Parathyroid adenoma (tissue), 2 donors: Measurements from ENCODE around the gene R3HDML.

Experiments used
- H2AFZ ChIP-seq: fragments of 300-600 bp; sonication (generic); one replicate; pipeline ENCODE4 v1.7.0; 2017; ENCODE audit warnings: antibody characterized with exemption, mild to moderate bottlenecking
- H3K27ac ChIP-seq: fragments of 300-600 bp; sonication (generic); one replicate; pipeline ENCODE4 v1.7.0; 2017
- H3K27me3 ChIP-seq: fragments of 300-600 bp; sonication (generic); one replicate; pipeline ENCODE4 v1.7.0; 2017; ENCODE audit warnings: low read length; ENCODE audit not compliant: control insufficient read depth, insufficient read depth
- H3K36me3 ChIP-seq: fragments of 300-600 bp; sonication (generic); one replicate; pipeline ENCODE4 v1.7.0; 2017; ENCODE audit warnings: low read length; ENCODE audit not compliant: control insufficient read depth, insufficient read depth
- H3K4me1 ChIP-seq: fragments of 300-600 bp; sonication (generic); one replicate; pipeline ENCODE4 v1.7.0; 2017; ENCODE audit warnings: control low read depth
- H3K4me2 ChIP-seq: fragments of 300-600 bp; sonication (generic); one replicate; pipeline ENCODE4 v1.7.0; 2017; ENCODE audit warnings: low read length
- H3K4me3 ChIP-seq: fragments of 300-600 bp; sonication (generic); one replicate; pipeline ENCODE4 v1.7.0; 2017; ENCODE audit warnings: low read depth, low read length
- H3K79me2 ChIP-seq: fragments of 300-600 bp; sonication (generic); one replicate; pipeline ENCODE4 v1.7.0; 2017; ENCODE audit warnings: control low read depth
- H3K9ac ChIP-seq: fragments of 300-600 bp; sonication (generic); one replicate; pipeline ENCODE4 v1.7.0; 2017; ENCODE audit warnings: mild to moderate bottlenecking
- H3K9me3 ChIP-seq: fragments of 300-600 bp; sonication (generic); one replicate; pipeline ENCODE4 v1.7.0; 2017; ENCODE audit warnings: low read length; ENCODE audit not compliant: control insufficient read depth
- TF ChIP-seq, protein P1 (sequence below): fragments of 300-600 bp; sonication (generic); IDR thresholded peaks from one replicate; pipeline ENCODE4 v1.7.0; 2017; ENCODE audit warnings: antibody characterized with exemption, mild to moderate bottlenecking
- donor health status: primary hyperparathyroidism.

The R3HDML gene

DNA sequence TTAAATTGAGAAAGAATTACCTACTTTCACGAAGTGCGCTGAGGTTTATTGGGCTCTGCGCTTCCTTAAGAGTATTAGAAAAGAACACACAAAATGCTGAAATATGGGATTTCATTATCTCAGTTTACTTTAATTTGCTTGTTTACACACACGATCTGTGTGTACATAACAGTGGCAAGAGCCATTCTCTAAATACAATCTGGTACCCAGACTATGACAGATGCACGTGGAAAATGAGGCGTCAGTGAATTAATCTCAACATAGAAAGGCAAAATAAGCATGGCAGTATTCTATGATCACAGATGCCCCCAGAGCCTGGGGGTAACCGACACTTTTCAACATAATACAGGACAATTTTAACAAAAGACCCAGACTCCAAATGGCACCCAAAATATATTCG is 34.1 kb upstream of the R3HDML start:
- H3K27me3 ChIP-seq = no peaks in the 10 kb centered on the region
- peaks cover 47% of the 10 kb centered on the region for H3K79me2 ChIP-seq
- TF ChIP-seq, protein P1, sequence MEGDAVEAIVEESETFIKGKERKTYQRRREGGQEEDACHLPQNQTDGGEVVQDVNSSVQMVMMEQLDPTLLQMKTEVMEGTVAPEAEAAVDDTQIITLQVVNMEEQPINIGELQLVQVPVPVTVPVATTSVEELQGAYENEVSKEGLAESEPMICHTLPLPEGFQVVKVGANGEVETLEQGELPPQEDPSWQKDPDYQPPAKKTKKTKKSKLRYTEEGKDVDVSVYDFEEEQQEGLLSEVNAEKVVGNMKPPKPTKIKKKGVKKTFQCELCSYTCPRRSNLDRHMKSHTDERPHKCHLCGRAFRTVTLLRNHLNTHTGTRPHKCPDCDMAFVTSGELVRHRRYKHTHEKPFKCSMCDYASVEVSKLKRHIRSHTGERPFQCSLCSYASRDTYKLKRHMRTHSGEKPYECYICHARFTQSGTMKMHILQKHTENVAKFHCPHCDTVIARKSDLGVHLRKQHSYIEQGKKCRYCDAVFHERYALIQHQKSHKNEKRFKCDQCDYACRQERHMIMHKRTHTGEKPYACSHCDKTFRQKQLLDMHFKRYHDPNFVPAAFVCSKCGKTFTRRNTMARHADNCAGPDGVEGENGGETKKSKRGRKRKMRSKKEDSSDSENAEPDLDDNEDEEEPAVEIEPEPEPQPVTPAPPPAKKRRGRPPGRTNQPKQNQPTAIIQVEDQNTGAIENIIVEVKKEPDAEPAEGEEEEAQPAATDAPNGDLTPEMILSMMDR = no peak
- H3K27ac ChIP-seq = no peak overlapping the region
- H3K4me3 ChIP-seq = no peak overlapping the region
- H2AFZ ChIP-seq = no peak overlapping the region
- H3K4me1 ChIP-seq = no peaks in the 10 kb centered on the region
- H3K9ac ChIP-seq = no peak overlapping the region
- H3K9me3 ChIP-seq = no peaks in the 10 kb centered on the region
- no peaks in the 10 kb centered on the region for H3K36me3 ChIP-seq
- no peak overlapping the region for H3K4me2 ChIP-seq

DNA sequence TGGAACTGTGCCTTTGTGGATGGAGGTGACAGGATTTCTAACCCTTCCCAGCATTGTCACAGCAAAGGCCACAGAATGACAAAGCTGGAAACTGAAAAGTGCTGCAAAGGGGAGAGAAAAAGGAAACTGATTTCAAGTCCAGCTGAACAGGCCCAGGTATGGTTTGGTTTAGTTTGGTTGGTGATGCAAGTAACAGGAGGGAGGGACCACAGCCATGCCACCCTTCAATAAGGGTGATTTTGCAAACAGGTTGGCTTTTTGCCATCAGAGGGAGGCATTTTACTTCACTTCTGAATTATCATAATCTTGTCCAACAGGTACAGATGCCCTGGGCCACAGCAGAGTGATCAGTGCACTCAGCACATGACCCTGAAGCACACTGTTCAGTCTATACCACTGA is 32.5 kb upstream of the R3HDML start:
- peaks cover 47% of the 10 kb centered on the region for H3K79me2 ChIP-seq
- peaks cover 2% of the 10 kb centered on the region for H3K4me1 ChIP-seq
- TF ChIP-seq, protein P1 = no peak
- no peak overlapping the region for H2AFZ ChIP-seq
- H3K4me3 ChIP-seq = no peak overlapping the region
- no peaks in the 10 kb centered on the region for H3K27me3 ChIP-seq
- H3K9ac ChIP-seq = no peak overlapping the region
- H3K36me3 ChIP-seq = no peaks in the 10 kb centered on the region
- no peak overlapping the region for H3K4me2 ChIP-seq
- no peak overlapping the region for H3K27ac ChIP-seq
- no peaks in the 10 kb centered on the region for H3K9me3 ChIP-seq

DNA sequence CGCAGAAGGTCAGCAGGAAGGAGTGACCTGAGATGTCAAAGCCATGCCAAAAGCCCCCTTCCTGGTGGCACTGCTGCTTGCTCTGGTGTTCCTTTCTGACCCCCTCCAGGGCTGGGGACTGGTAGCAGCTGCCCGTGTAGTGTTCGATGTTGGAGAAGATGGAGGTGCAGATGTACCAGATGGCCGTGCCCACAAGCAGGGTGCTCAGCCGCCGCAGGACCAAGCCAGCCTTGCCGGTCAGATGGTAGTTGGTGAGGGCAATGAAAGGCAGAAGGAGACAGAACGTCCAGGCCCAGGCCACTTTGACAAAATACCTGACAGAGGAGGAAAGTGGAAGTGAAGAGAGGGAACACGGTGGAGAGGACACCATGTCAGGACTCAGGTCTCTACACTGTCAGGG is 29.9 kb upstream of the R3HDML start:
- Histone ChIP-seq H3K4me1 (peaks cover 8% of the 10 kb centered on the region), H3K9ac (no peak overlapping the region), H3K27me3 (no peaks in the 10 kb centered on the region), H3K36me3 (no peaks in the 10 kb centered on the region), H3K9me3 (no peaks in the 10 kb centered on the region), H3K79me2 (peaks cover 57% of the 10 kb centered on the region), H3K4me3 (no peak overlapping the region), H3K4me2 (no peak overlapping the region), H2AFZ (no peak overlapping the region), H3K27ac (no peak overlapping the region)
- TF ChIP-seq, protein P1 = no peak

DNA sequence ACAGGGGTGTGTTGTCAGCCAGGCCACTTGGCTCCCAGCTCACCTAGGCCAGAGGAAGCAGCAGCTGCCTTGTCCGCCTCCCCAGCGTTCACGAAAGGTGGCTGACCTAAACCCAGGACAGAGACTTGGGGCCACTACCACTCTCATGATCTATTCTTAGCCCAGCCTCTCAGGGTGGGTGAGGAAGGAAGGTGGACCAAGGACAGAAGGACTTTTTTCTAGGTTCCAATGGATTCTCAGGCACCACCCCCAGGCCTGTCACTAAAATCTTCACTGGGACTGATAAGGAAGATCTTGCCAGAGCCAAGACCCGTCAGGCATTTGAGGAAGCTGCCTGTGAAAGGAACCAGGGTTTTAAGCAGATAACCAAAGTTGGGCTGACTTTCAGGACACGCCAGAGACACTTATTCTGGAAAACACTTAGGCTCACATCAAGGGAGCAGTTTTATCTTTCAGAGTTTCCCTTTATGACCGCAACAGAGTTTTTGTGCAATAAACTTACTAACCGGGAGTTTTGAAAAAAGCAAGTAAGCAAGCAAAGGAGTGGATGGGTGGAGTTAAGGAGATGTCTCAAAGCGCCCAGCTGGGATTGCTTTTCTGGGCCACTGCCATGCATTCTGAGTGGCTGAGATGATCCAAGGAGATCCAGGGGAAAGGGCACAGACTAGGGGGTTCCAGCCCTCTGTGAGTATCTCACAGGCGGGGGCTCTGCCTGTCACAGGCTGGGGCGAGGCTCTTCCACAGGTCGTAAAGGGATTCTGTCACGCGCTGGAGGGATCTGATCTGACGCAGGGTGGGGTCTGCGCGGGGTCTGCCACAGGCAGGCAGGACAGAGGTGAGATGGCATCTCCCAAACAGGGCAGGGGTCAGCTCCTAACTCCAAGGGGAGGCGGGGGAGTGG is 26.8 kb upstream of the R3HDML start:
- H3K9ac ChIP-seq = no peak overlapping the region
- peaks cover 8% of the 10 kb centered on the region for H3K4me1 ChIP-seq
- TF ChIP-seq, protein P1 = no peak
- peak overlapping the region; percentile 85 for H2AFZ ChIP-seq
- no peaks in the 10 kb centered on the region for H3K9me3 ChIP-seq
- no peaks in the 10 kb centered on the region for H3K36me3 ChIP-seq
- peak overlapping the region; percentile 85 for H3K4me3 ChIP-seq
- peak overlapping the region; percentile 92 for H3K4me2 ChIP-seq
- no peaks in the 10 kb centered on the region for H3K27me3 ChIP-seq
- peaks cover 31% of the 10 kb centered on the region for H3K79me2 ChIP-seq
- H3K27ac ChIP-seq = peak overlapping the region; percentile 58
